A549 (cell line): ENCODE measurements around the gene NAT8L. TPM values are rescaled to one million over a fixed set of nuclear protein-coding genes. Genes with fewer than 3 reads are reported as not detected.

Experiments
- ATAC-seq, 2 experiments: fragments of 200-7000 bp in 1 of 2; fragments of >200 bp in 1 of 2; cut with Nextera tagmentation in 1 of 2; cut with Tn5 transposase in 1 of 2; 3 replicates each; pipeline versions ENCODE4 v1.8.0 to v1.9.1; 2018 to 2020; ENCODE audit warnings: mild to moderate bottlenecking in 1 of 2, moderate library complexity in 1 of 2
- CTCF ChIA-PET: fragments of 300-600 bp; sonication (Branson Sonifier 250); formaldehyde crosslinking; extraction: SDS; loops from one replicate; lab custom pipeline; 2021; ENCODE audit warnings: antibody characterized with exemption, inconsistent platforms; lab: Yijun Ruan, JAX
- POLR2A ChIA-PET: fragments of 350-600 bp; formaldehyde crosslinking; extraction: SDS; loops from one replicate; lab custom pipeline; 2021; ENCODE audit warnings: antibody characterized with exemption, inconsistent platforms; lab: Yijun Ruan, JAX
- DNase-seq, 2 experiments: peaks; one replicate each; pipeline versions ENCODE4 v3.0.0 to v3.0.0-alpha.2; 2011 to 2016; ENCODE audit warnings: low read depth in 1 of 2, low spot score in 1 of 2
- FAIRE-seq: peaks from 2 replicates; lab custom pipeline; 2011; peaks lifted over from hg19 to GRCh38; lab: Jason Lieb, UNC
- H3K27ac ChIP-seq, 2 experiments: fragments of >200 bp; sonication (Bioruptor Twin); formaldehyde crosslinking; 3 replicates each; pipeline ENCODE4 v1.5.1; 2016 to 2017
- H3K4me1 ChIP-seq: fragments of >200 bp; sonication (Bioruptor Twin); formaldehyde crosslinking; 3 replicates; pipeline ENCODE4 v1.6.1; 2016
- H3K4me2 ChIP-seq: fragments of >200 bp; sonication (Bioruptor Twin); formaldehyde crosslinking; 3 replicates; pipeline ENCODE4 v1.6.1; 2016
- H3K4me3 ChIP-seq: fragments of >200 bp; sonication (Bioruptor Twin); formaldehyde crosslinking; 3 replicates; pipeline ENCODE4 v1.5.1; 2016
- H3K9me3 ChIP-seq: fragments of >200 bp; sonication (Bioruptor Twin); formaldehyde crosslinking; 3 replicates; pipeline ENCODE4 v1.6.1; 2016
- EHF ChIP-seq: fragments of 250-450 bp; sonication (Bioruptor Pico); IDR thresholded peaks from 2 replicates; pipeline ENCODE4 v1.5.0; 2020; ENCODE audit warnings: mild to moderate bottlenecking
- ELK1 ChIP-seq: fragments of 150-350 bp; IDR thresholded peaks from 2 replicates; pipeline ENCODE4 v1.6.1; 2014; ENCODE audit warnings: low read depth, mild to moderate bottlenecking, low read length
- FOSB ChIP-seq: fragments of 250-450 bp; sonication (Bioruptor Pico); IDR thresholded peaks from 2 replicates; pipeline ENCODE4 v1.5.0; 2020; ENCODE audit warnings: mild to moderate bottlenecking, moderate library complexity
- GATA3 ChIP-seq: IDR thresholded peaks from 2 replicates; pipeline ENCODE4 v1.6.1; 2012; ENCODE audit warnings: borderline replicate concordance
- HES2 ChIP-seq: fragments of >200 bp; sonication (Bioruptor Twin); formaldehyde crosslinking; IDR thresholded peaks from 2 replicates; pipeline ENCODE4 v1.6.1; 2016
- JUNB ChIP-seq: fragments of >200 bp; sonication (Bioruptor Twin); formaldehyde crosslinking; IDR thresholded peaks from 2 replicates; pipeline ENCODE4 v1.6.1; 2016
- MAFK ChIP-seq: fragments of 450-650 bp; IDR thresholded peaks from 2 replicates; pipeline ENCODE4 v1.6.1; 2014; ENCODE audit not compliant: partially characterized antibody
- NFE2L2 ChIP-seq: fragments of 150-350 bp; conservative IDR thresholded peaks from 2 replicates; pipeline ENCODE4 v1.6.1; 2014; ENCODE audit warnings: low read length
- RAD21 ChIP-seq, 2 experiments: fragments of >200 bp in 1 of 2; sonication (Bioruptor Twin) in 1 of 2; formaldehyde crosslinking in 1 of 2; IDR thresholded peaks in 1 of 2; conservative IDR thresholded peaks in 1 of 2; 2 replicates in 1 of 2; 3 replicates in 1 of 2; pipeline ENCODE4 v1.6.1; 2012 to 2018; ENCODE audit warnings: inconsistent platforms in 1 of 2
- SMC3 ChIP-seq: fragments of >200 bp; sonication (Bioruptor Twin); formaldehyde crosslinking; IDR thresholded peaks from 3 replicates; pipeline ENCODE4 v1.6.1; 2018; ENCODE audit warnings: inconsistent platforms
- TP53 ChIP-seq: fragments of 250-450 bp; sonication (Bioruptor Pico); IDR thresholded peaks from 2 replicates; pipeline ENCODE4 v1.5.0; 2021; ENCODE audit warnings: mild to moderate bottlenecking, moderate library complexity
- USF2 ChIP-seq: fragments of 450-650 bp; IDR thresholded peaks from 2 replicates; pipeline ENCODE4 v1.6.1; 2014; ENCODE audit warnings: antibody characterized with exemption
- ZFP36 ChIP-seq: fragments of 450-650 bp; IDR thresholded peaks from 2 replicates; pipeline ENCODE4 v1.6.1; 2014; ENCODE audit warnings: borderline replicate concordance; ENCODE audit not compliant: partially characterized antibody
- ZNF302 ChIP-seq: fragments of 250-450 bp; sonication (Bioruptor Pico); IDR thresholded peaks from 2 replicates; pipeline ENCODE4 v1.9.0; 2021; ENCODE audit warnings: inconsistent platforms, mild to moderate bottlenecking, moderate library complexity
- WGBS: methylation state at CpG from one replicate; pipeline ENCODE4 v1.1.6; 2017; ENCODE audit errors: missing lambda C conversion rate; 5-methylcytosine and 5-hydroxymethylcytosine counted together
- polyA plus RNA-seq, 4 experiments: library from polyadenylated mRNA; depleted of rRNA in 3 of 4; stranded (reverse); fragments of >200 nt; fragmentation: RNase III in 1 of 4; extraction: RNeasy Plus Mini Kit Qiagen cat#74134 plus additional on column Dnase treatment in 1 of 4; gene quantifications; 2 replicates in 3 of 4; 3 replicates in 1 of 4; pipeline ENCODE4 v1.2.3, GENCODE V29; 2011 to 2017

Gene NAT8L
- polyA plus RNA-seq, 2 of the 4 experiments (the other 2 are of a cell fraction): 2.6 to 8.2 TPM

GRCh38 chr4:2075171-2075986, 16.3 kb downstream of the NAT8L start:
- no peak for FAIRE-seq

GRCh38 chr4:2075987-2076907, 17.1 kb downstream of the NAT8L start:
- ChIA-PET CTCF (no interaction called here), POLR2A (no interaction called here)
- Histone ChIP-seq H3K4me2 (no peak overlapping the region), H3K9me3 (no peaks in the 10 kb centered on the region), H3K4me3 (no peak overlapping the region), H3K27ac (no peak overlapping the region), H3K4me1 (no peaks in the 10 kb centered on the region)
- no peak for DNase-seq
- no peak for ATAC-seq
- no peak for TF ChIP-seq EHF
- no peak for TF ChIP-seq SMC3
- TF ChIP-seq ELK1: no peak
- TF ChIP-seq JUNB: no peak
- TF ChIP-seq NFE2L2: no peak
- TF ChIP-seq ZFP36: no peak
- TF ChIP-seq GATA3: no peak
- no peak for TF ChIP-seq ZNF302 (CRISPR knock-in tag)
- no peak for TF ChIP-seq RAD21 (conservative IDR thresholded peaks at IDR 0.05 in 1 of 2, IDR thresholded peaks at IDR 0.05 in 1 of 2)
- no peak for TF ChIP-seq TP53
- FAIRE-seq: no peak
- WGBS: 98% methylated on average over 9 of the region's 31 CpGs

More at GRCh38 chr4:2075171-2075986, 16.3 kb downstream of the NAT8L start:
- CTCF ChIA-PET: no interaction called here
- no peaks in the 10 kb centered on the region for H3K9me3 ChIP-seq
- ATAC-seq (no peak), DNase-seq (no peak)
- no peak overlapping the region for H3K4me2 ChIP-seq
- 65% methylated on average over 8 of the region's 12 CpGs for WGBS
- TF ChIP-seq MAFK: no peak
- no peak overlapping the region for H3K27ac ChIP-seq
- POLR2A ChIA-PET: no interaction called here
- no peaks in the 10 kb centered on the region for H3K4me1 ChIP-seq
- H3K4me3 ChIP-seq: no peak overlapping the region

GRCh38 chr4:2076908-2077536, 17.9 kb downstream of the NAT8L start:
- POLR2A ChIA-PET: no interaction called here
- FAIRE-seq: no peak
- Histone ChIP-seq H3K9me3 (no peaks in the 10 kb centered on the region), H3K4me3 (no peak overlapping the region), H3K27ac (no peak overlapping the region), H3K4me1 (no peaks in the 10 kb centered on the region), H3K4me2 (no peak overlapping the region)
- ATAC-seq: no peak
- DNase-seq: no peak
- 67% methylated on average over 6 of the region's 9 CpGs for WGBS
- CTCF ChIA-PET: no interaction called here
- TF ChIP-seq USF2 (no peak), HES2 (no peak), FOSB (CRISPR knock-in tag) (no peak)
- TF ChIP-seq, all 56 proteins: peak for 0
